Measurements from ENCODE around the gene ENTHD1. TPM values are rescaled to one million over a fixed set of nuclear protein-coding genes. Genes with fewer than 3 reads are reported as not detected.
"Not testable (repeated sequence)": the region's sequence is repeated elsewhere in the genome, so short reads cannot be mapped to it uniquely, and the experiment has no call there.

The ENTHD1 gene
- total and polyA plus RNA-seq, 8 donors, result not detected

DNA sequence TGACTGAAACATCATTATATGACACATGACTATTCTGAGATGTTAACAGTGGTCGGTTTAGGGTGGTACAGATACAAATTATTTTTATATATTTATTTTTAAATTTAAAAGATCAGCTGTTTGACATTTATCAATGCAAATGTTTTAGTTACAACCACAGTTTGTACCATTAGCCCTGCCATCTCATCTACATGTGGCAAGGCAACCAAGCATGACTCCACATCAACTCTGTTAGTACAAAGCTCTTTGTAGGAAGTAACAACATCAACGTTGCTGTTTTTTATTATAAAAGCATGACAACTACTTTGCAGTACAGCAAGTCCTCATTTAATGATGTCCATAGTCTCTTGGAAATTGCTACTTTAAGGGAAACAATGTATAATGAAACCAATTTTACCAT lies 40.8 kb downstream of the ENTHD1 start:
- DNase-seq, result no peak
- intact Hi-C loops (cut with DNase I; ENCODE audit: low total_unique reads), result no loop called here
- Histone ChIP-seq H3K36me3 (no peaks in the 10 kb centered on the region), H3K27me3 (no peaks in the 10 kb centered on the region), H3K4me1 (no peaks in the 10 kb centered on the region), H3K4me3 (no peak overlapping the region), H3K9me3 (no peaks in the 10 kb centered on the region), H3K27ac (no peak overlapping the region)
- no peak for TF ChIP-seq POLR2A (IDR thresholded peaks at IDR 0.05)
- no peak for TF ChIP-seq POLR2AphosphoS5 (IDR thresholded peaks at IDR 0.05)
- no peak for TF ChIP-seq EP300 (IDR thresholded peaks at IDR 0.05)
- no peak for TF ChIP-seq CTCF (IDR thresholded peaks at IDR 0.05)
- WGBS, 5 donors, result 69 to 79% (median 76%) methylated on average over 2 of the region's 2 CpGs

DNA sequence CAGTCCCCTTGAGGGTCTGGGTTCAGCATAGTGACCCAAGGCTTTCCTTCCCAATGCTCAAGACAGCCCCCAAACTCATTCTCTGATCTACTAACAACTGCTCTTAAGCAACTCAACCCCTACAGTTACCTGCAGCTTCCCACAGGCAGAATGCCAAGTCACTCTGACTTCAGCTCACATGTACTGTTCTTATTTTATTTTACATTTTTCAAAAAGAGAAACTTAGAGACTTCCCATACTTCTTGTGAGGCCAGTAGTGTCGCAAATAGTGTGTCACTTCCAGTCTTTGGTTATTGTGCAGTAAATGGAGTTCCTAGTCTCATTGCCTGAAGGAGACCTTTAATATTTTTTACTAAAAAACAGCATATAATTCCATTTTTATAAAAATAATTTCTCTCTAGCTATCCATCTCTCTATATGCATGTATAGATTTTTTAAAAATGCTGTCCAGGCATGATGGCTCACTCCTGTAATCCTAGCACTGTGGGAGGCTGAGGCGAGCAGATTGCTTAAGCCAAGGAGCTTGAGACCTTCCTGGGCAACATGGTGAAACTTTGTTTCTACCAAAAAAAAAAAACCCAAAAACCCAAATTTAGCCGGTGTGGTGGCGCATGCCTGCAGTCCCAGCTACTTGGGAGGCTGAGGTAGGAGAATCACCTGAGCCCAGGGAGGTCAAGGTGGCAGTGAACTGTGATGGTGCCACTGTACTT lies 41.8 kb downstream of the ENTHD1 start:
- WGBS, 5 donors, result 81 to 96% (median 93%) methylated on average over 4 of the region's 4 CpGs
- Histone ChIP-seq H3K4me1 (no peaks in the 10 kb centered on the region), H3K27me3 (no peaks in the 10 kb centered on the region), H3K36me3 (no peaks in the 10 kb centered on the region), H3K4me3 (no peak overlapping the region), H3K27ac (no peak overlapping the region), H3K9me3 (no peaks in the 10 kb centered on the region)
- no peak for DNase-seq
- TF ChIP-seq EP300 (IDR thresholded peaks at IDR 0.05) (no peak), POLR2AphosphoS5 (IDR thresholded peaks at IDR 0.05) (no peak), CTCF (IDR thresholded peaks at IDR 0.05) (no peak), POLR2A (IDR thresholded peaks at IDR 0.05) (no peak)
- intact Hi-C loops (cut with DNase I; ENCODE audit: low total_unique reads), result no loop called here

- DNase-seq, result no peak
- Histone ChIP-seq H3K4me1 (no peaks in the 10 kb centered on the region), H3K36me3 (no peaks in the 10 kb centered on the region), H3K27ac (no peak overlapping the region), H3K4me3 (no peak overlapping the region), H3K9me3 (no peaks in the 10 kb centered on the region), H3K27me3 (peaks cover 0 to 5% (median 0%) of the 10 kb centered on the region in 3 donors)
- TF ChIP-seq EP300 (IDR thresholded peaks at IDR 0.05) (no peak), POLR2A (IDR thresholded peaks at IDR 0.05) (no peak), POLR2AphosphoS5 (IDR thresholded peaks at IDR 0.05) (no peak), CTCF (IDR thresholded peaks at IDR 0.05) (no peak)
- 79 to 87% (median 82%) methylated on average over 3 of the region's 3 CpGs for WGBS, 5 donors
- intact Hi-C loops (cut with DNase I; ENCODE audit: low total_unique reads), result no loop called here
Observed at GRCh38 chr22:39847477-39847876, 46.1 kb downstream of the ENTHD1 start.

- H3K27me3 ChIP-seq; intact Hi-C loops (cut with DNase I; ENCODE audit: low total_unique reads); H3K27ac ChIP-seq; H3K4me3 ChIP-seq; H3K9me3 ChIP-seq; H3K4me1 ChIP-seq; H3K36me3 ChIP-seq; DNase-seq: not testable (repeated sequence)
- 73 to 100% (median 87%) methylated on average over 1 of the region's 1 CpG for WGBS, 5 donors
Observed at GRCh38 chr22:39846539-39846938, 47.0 kb downstream of the ENTHD1 start.

- no peaks in the 10 kb centered on the region for H3K9me3 ChIP-seq
- H3K36me3 ChIP-seq, result no peaks in the 10 kb centered on the region
- DNase-seq, result no peak
- H3K4me3 ChIP-seq, result no peak overlapping the region
- TF ChIP-seq CTCF (IDR thresholded peaks at IDR 0.05) (no peak), EP300 (IDR thresholded peaks at IDR 0.05) (no peak), POLR2AphosphoS5 (IDR thresholded peaks at IDR 0.05) (no peak), POLR2A (IDR thresholded peaks at IDR 0.05) (no peak)
- intact Hi-C loops (cut with DNase I; ENCODE audit: low total_unique reads), result no loop called here
- H3K27ac ChIP-seq, result no peak overlapping the region
- 70 to 87% (median 84%) methylated on average over 3 of the region's 3 CpGs for WGBS, 5 donors
- H3K4me1 ChIP-seq, result no peaks in the 10 kb centered on the region
- H3K27me3 ChIP-seq, result peaks cover 0 to 5% (median 0%) of the 10 kb centered on the region in 3 donors
Observed at GRCh38 chr22:39845529-39845928, 48.0 kb downstream of the ENTHD1 start.

Measured in stomach (tissue), 9 donors.